GM23248 (cell line): ENCODE results near the gene L2HGDH. TPM values are rescaled to one million over a fixed set of nuclear protein-coding genes. Genes with fewer than 3 reads are reported as not detected.

Experiments
- DNase-seq: peaks from one replicate; pipeline ENCODE4 v3.0.0-alpha.2; 2015
- H2AFZ ChIP-seq: fragments of 200-600 bp; sonication (generic); 2 replicates; pipeline ENCODE4 v1.6.1; 2016; ENCODE audit warnings: antibody characterized with exemption
- H3F3A ChIP-seq: fragments of 200-600 bp; sonication (generic); 2 replicates; pipeline ENCODE4 v1.6.1; 2016; ENCODE audit warnings: mild to moderate bottlenecking, antibody characterized with exemption, mixed run types; ENCODE audit not compliant: insufficient read depth
- H3K27ac ChIP-seq: fragments of 200-600 bp; sonication (generic); 2 replicates; pipeline ENCODE4 v1.5.1; 2016; ENCODE audit warnings: mild to moderate bottlenecking
- H3K27me3 ChIP-seq: fragments of 200-600 bp; sonication (generic); replicated peaks from 2 replicates; pipeline ENCODE4 v1.6.1; 2016; ENCODE audit warnings: mild to moderate bottlenecking; ENCODE audit not compliant: insufficient read depth
- H3K36me3 ChIP-seq: fragments of 200-600 bp; sonication (generic); 2 replicates; pipeline ENCODE4 v1.6.1; 2016; ENCODE audit warnings: low read depth, mild to moderate bottlenecking
- H3K4me1 ChIP-seq: fragments of 200-600 bp; sonication (generic); 2 replicates; pipeline ENCODE4 v1.6.1; 2016; ENCODE audit warnings: mild to moderate bottlenecking; ENCODE audit not compliant: insufficient read depth
- H3K4me2 ChIP-seq: fragments of 200-600 bp; sonication (generic); one replicate; pipeline ENCODE4 v1.6.1; 2016; ENCODE audit warnings: mild to moderate bottlenecking; ENCODE audit not compliant: unreplicated experiment
- H3K4me3 ChIP-seq: fragments of 200-600 bp; sonication (generic); 2 replicates; pipeline ENCODE4 v1.5.1; 2016; ENCODE audit warnings: mild to moderate bottlenecking
- H3K79me2 ChIP-seq: fragments of 200-600 bp; sonication (generic); 2 replicates; pipeline ENCODE4 v1.6.1; 2016; ENCODE audit warnings: mild to moderate bottlenecking; ENCODE audit not compliant: insufficient read depth
- H3K9ac ChIP-seq: fragments of 200-600 bp; sonication (generic); 2 replicates; pipeline ENCODE4 v1.6.1; 2016; ENCODE audit warnings: mild to moderate bottlenecking
- H3K9me2 ChIP-seq: fragments of 200-600 bp; sonication (generic); 2 replicates; pipeline ENCODE4 v1.6.1; 2016; ENCODE audit warnings: mixed run types, mild to moderate bottlenecking, moderate library complexity; ENCODE audit not compliant: insufficient read depth
- H3K9me3 ChIP-seq: fragments of 200-600 bp; sonication (generic); one replicate; pipeline ENCODE4 v1.6.1; 2017; ENCODE audit warnings: low read depth
- H4K20me1 ChIP-seq: fragments of 200-600 bp; sonication (generic); 2 replicates; pipeline ENCODE4 v1.6.0; 2016; ENCODE audit not compliant: insufficient read depth
- EZH2 ChIP-seq: fragments of 200-600 bp; sonication (generic); IDR thresholded peaks from 2 replicates; pipeline ENCODE4 v1.6.1; 2018; ENCODE audit warnings: antibody characterized with exemption, mild to moderate bottlenecking; ENCODE audit not compliant: insufficient read depth, poor library complexity, severe bottlenecking
- EZH2phosphoT487 ChIP-seq: fragments of 200-600 bp; sonication (generic); IDR thresholded peaks from 2 replicates; pipeline ENCODE4 v1.6.1; 2018; ENCODE audit warnings: antibody characterized with exemption, moderate library complexity, mild to moderate bottlenecking, low read depth; ENCODE audit not compliant: insufficient read depth
- WGBS, 2 experiments: methylation state at CpG; one replicate each; pipeline ENCODE4 v1.1.6; 2015 to 2017; ENCODE audit warnings: low lambda C conversion rate in 2 of 2, low coverage in 1 of 2; ENCODE audit errors: missing lambda C conversion rate in 2 of 2; 5-methylcytosine and 5-hydroxymethylcytosine counted together
- in situ Hi-C: fragments of 300-500 bp; cut with MboI; formaldehyde crosslinking; loops from 2 replicates; pipeline ENCODE4 v1.15.0; 2020
- polyA plus RNA-seq: library from polyadenylated mRNA; unstranded; fragments of >200 nt; fragmentation: Nextera tagmentation; extraction: Ambion mirVana; gene quantifications from 2 replicates; pipeline ENCODE4 v1.2.1, GENCODE V29; 2016
- total RNA-seq: library from RNA; depleted of rRNA; stranded (reverse); fragments of >200 nt; shearing (Covaris generic); gene quantifications from 2 replicates; pipeline ENCODE4 v1.2.3, GENCODE V29; 2014

Gene L2HGDH
- total and polyA plus RNA-seq, 2 experiments from 2014 or later = 1.8 to 2.6 TPM

- Histone ChIP-seq H3K4me1 (peaks cover 23% of the 10 kb centered on the region), H3K4me3 (no peak overlapping the region), H3K9me3 (no peaks in the 10 kb centered on the region), H4K20me1 (no peaks in the 10 kb centered on the region), H3K36me3 (no peaks in the 10 kb centered on the region), H3K79me2 (no peaks in the 10 kb centered on the region), H3K4me2 (no peak overlapping the region), H3F3A (peaks cover 29% of the 10 kb centered on the region), H3K27ac (no peak overlapping the region), H2AFZ (no peak overlapping the region), H3K9ac (no peak overlapping the region), H3K27me3 (no peaks in the 10 kb centered on the region), H3K9me2 (no peaks in the 10 kb centered on the region)
- in situ Hi-C loops = loop anchor here (25.0 kb wide), 1 partner anchor 428 kb away; no protein-coding TSS in a partner anchor
- TF ChIP-seq EZH2phosphoT487 (no peak), EZH2 (no peak)
- no peak for DNase-seq
- 97 to 98% methylated on average over 8 of the region's 8 CpGs for WGBS, 2 experiments
Measured at GRCh38 chr14:50334211-50334610, 22.2 kb upstream of the L2HGDH start.

- DNase-seq = peak; percentile 90
- no peak for TF ChIP-seq EZH2
- TF ChIP-seq EZH2phosphoT487 = peak; percentile 85
- WGBS, 2 experiments = 2 to 4% methylated on average over 3 of the region's 3 CpGs
- Histone ChIP-seq H3K79me2 (no peaks in the 10 kb centered on the region), H3K9me3 (no peaks in the 10 kb centered on the region), H3K9ac (no peak overlapping the region), H3K36me3 (no peaks in the 10 kb centered on the region), H2AFZ (no peak overlapping the region), H3K27ac (peak overlapping the region; percentile 43), H3K9me2 (no peaks in the 10 kb centered on the region), H3K4me2 (no peak overlapping the region), H3K4me3 (no peak overlapping the region), H3F3A (peaks cover 29% of the 10 kb centered on the region), H3K27me3 (no peaks in the 10 kb centered on the region), H4K20me1 (no peaks in the 10 kb centered on the region), H3K4me1 (peaks cover 23% of the 10 kb centered on the region)
- in situ Hi-C loops = loop anchor here (25.0 kb wide), 1 partner anchor 429 kb away; no protein-coding TSS in a partner anchor
Measured at GRCh38 chr14:50333014-50333509, 21.0 kb upstream of the L2HGDH start.

GRCh38 chr14:50331596-50331995 is 19.6 kb upstream of the L2HGDH start:
- Histone ChIP-seq H3K9me3 (no peaks in the 10 kb centered on the region), H3K27ac (no peak overlapping the region), H3K27me3 (no peaks in the 10 kb centered on the region), H3K9ac (no peak overlapping the region), H3K4me2 (no peak overlapping the region), H4K20me1 (no peaks in the 10 kb centered on the region), H3K36me3 (no peaks in the 10 kb centered on the region), H3K4me3 (no peak overlapping the region), H2AFZ (no peak overlapping the region), H3F3A (peaks cover 29% of the 10 kb centered on the region), H3K9me2 (no peaks in the 10 kb centered on the region), H3K4me1 (peaks cover 23% of the 10 kb centered on the region), H3K79me2 (no peaks in the 10 kb centered on the region)
- no peak for DNase-seq
- in situ Hi-C loops = loop anchor here (25.0 kb wide), 1 partner anchor 431 kb away; no protein-coding TSS in a partner anchor
- TF ChIP-seq EZH2 (no peak), EZH2phosphoT487 (no peak)

- peak overlapping the region; percentile 85 for H3K4me2 ChIP-seq
- peaks cover 17% of the 10 kb centered on the region for H3F3A ChIP-seq
- peak overlapping the region; percentile 59 for H3K4me3 ChIP-seq
- peak overlapping the region; percentile 80 for H3K27ac ChIP-seq
- peak; percentile 93 for DNase-seq
- in situ Hi-C loops = loop anchor here (10.0 kb wide), 1 partner anchor 214 kb away; the partner anchor contains the start of gene MAP4K5
- no peaks in the 10 kb centered on the region for H3K9me2 ChIP-seq
- TF ChIP-seq EZH2phosphoT487 (no peak), EZH2 (no peak)
- peak overlapping the region; percentile 66 for H3K9ac ChIP-seq
- whole genome bisulfite sequencing, 2 experiments = 1 to 2% methylated on average over 9 of the region's 9 CpGs
- H3K27me3 ChIP-seq = no peaks in the 10 kb centered on the region
- H4K20me1 ChIP-seq = no peaks in the 10 kb centered on the region
- peaks cover 18% of the 10 kb centered on the region for H3K79me2 ChIP-seq
- no peaks in the 10 kb centered on the region; the same call in 1 of the 2 replicates for H3K36me3 ChIP-seq
- H3K4me1 ChIP-seq = peaks cover 23% of the 10 kb centered on the region
- H2AFZ ChIP-seq = peak overlapping the region; percentile 68
- no peaks in the 10 kb centered on the region for H3K9me3 ChIP-seq
Measured at GRCh38 chr14:50321009-50321660, 9.1 kb upstream of the L2HGDH start.

GRCh38 chr14:50320283-50320682 is 8.3 kb upstream of the L2HGDH start:
- H3K79me2 ChIP-seq = peaks cover 18% of the 10 kb centered on the region
- TF ChIP-seq EZH2 = no peak
- no peak for TF ChIP-seq EZH2phosphoT487
- no peaks in the 10 kb centered on the region for H3K9me2 ChIP-seq
- peak overlapping the region; percentile 68; the same call in 1 of the 2 replicates for H2AFZ ChIP-seq
- in situ Hi-C loops = loop anchor here (10.0 kb wide), 1 partner anchor 215 kb away; the partner anchor contains the start of gene MAP4K5
- peaks cover 17% of the 10 kb centered on the region for H3F3A ChIP-seq
- no peaks in the 10 kb centered on the region for H3K27me3 ChIP-seq
- DNase-seq = peak; percentile 92
- H3K9me3 ChIP-seq = no peaks in the 10 kb centered on the region
- peak overlapping the region; percentile 80 for H3K27ac ChIP-seq
- H3K4me2 ChIP-seq = peak overlapping the region; percentile 85
- no peaks in the 10 kb centered on the region for H3K36me3 ChIP-seq
- 3 to 10% methylated on average over 8 of the region's 8 CpGs for WGBS, 2 experiments
- peak overlapping the region; percentile 66 for H3K9ac ChIP-seq
- H3K4me3 ChIP-seq = peak overlapping the region; percentile 59
- no peaks in the 10 kb centered on the region for H4K20me1 ChIP-seq
- H3K4me1 ChIP-seq = peaks cover 23% of the 10 kb centered on the region
